ENCODE results near the gene MMP24.
A peak's percentile ranks its signal among the peaks of the same experiment; 100 is the strongest.

Gene MMP24

GRCh38 chr20:35246723-35247122 lies 20.2 kb downstream of the MMP24 start:
- H4K12ac ChIP-seq (ENCODE audit: low read depth, low read length), result no peak overlapping the region
- H3K4me1 ChIP-seq (ENCODE audit: control insufficient read depth in 1 of 2, insufficient read depth in 2 of 2, low read length in 2 of 2), result peaks cover 0 to 3% of the 10 kb centered on the region in 2 experiments
- H3K27ac ChIP-seq (ENCODE audit: low read depth, low read length), result no peak overlapping the region
- H3K27me3 ChIP-seq (ENCODE audit: insufficient read depth, low read length), result no peaks in the 10 kb centered on the region
- no peak overlapping the region for H3K14ac ChIP-seq (ENCODE audit: low read length)
- H3K36me3 ChIP-seq (ENCODE audit: control insufficient read depth in 1 of 2, insufficient read depth in 2 of 2, low read length in 2 of 2), result no peaks in the 10 kb centered on the region
- DNase-seq, result no peak
- no peak overlapping the region for H3K23ac ChIP-seq (ENCODE audit: low read length)
- H3K9ac ChIP-seq (ENCODE audit: low read length), result no peak overlapping the region
- no peaks in the 10 kb centered on the region for H3K79me2 ChIP-seq (ENCODE audit: control insufficient read depth, insufficient read depth, low read length, poor library complexity)
- H4K8ac ChIP-seq (ENCODE audit: low read depth, low read length), result no peak overlapping the region
- H3K4me3 ChIP-seq (ENCODE audit: low read depth, low read length), result no peak overlapping the region
- H3K18ac ChIP-seq (ENCODE audit: low read length), result no peak overlapping the region
- H3K79me1 ChIP-seq (ENCODE audit: low read length), result no peaks in the 10 kb centered on the region
- H2BK12ac ChIP-seq (ENCODE audit: low read length), result no peak overlapping the region
- H3K4me2 ChIP-seq (ENCODE audit: low read length), result no peak overlapping the region
- WGBS (ENCODE audit: extremely low coverage, insufficient coverage, insufficient read length), result no CpG with 5 or more reads among the region's 12 CpGs
- H2BK5ac ChIP-seq (ENCODE audit: low read depth, low read length, poor library complexity), result no peak overlapping the region
- H2AK5ac ChIP-seq (ENCODE audit: low read length), result no peak overlapping the region
- no peak overlapping the region for H2BK120ac ChIP-seq (ENCODE audit: insufficient read depth, low read length, poor library complexity)
- no peak overlapping the region for H2AFZ ChIP-seq (ENCODE audit: insufficient read depth, low read length, poor library complexity)
- H4K91ac ChIP-seq (ENCODE audit: low read depth, low read length), result no peak overlapping the region
- no peak overlapping the region for H3K4ac ChIP-seq (ENCODE audit: low read depth, low read length)
- H3K9me3 ChIP-seq (ENCODE audit: insufficient read depth, low read depth, low read length), result peaks cover under 1% of the 10 kb centered on the region

DNA sequence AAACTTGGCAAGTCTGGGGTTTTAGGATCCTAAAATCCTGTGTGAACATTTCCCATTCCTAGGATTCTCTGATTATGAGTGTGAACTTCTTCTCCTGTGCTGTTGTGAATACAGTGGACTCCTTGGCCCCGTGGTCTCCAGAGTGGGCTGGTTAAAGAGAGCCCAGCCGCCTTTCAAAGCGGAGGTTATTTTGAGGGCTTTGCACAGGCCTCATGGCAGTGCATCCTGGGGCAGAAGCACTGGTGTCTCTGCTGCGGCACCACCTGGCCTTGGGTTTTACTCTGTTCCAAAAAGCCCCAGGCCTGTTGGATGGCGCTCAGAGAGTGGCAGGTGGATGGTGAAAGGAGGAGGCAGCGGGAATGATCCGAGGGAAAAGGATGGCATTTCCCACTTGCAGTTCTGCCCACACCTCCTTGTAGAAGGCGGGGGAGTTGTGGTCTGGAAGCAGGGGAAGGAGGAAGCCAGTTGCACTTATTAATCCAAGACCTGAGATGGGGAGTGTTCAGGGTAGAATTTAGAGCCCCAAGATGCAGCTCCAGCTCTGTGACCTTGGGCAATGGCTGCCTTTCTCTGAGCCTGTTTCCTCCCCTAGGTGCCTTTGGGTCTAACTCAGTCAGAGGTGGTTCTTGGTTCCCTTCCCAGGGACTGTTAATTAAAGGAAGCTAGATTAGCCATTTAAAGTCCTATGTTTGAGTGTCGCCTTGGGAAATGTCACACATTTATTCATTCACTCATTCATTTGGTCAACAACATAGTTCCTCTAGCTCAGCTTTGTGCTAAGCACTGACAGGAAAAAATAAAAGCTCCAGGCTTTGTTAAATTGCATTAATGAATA lies 22.4 kb downstream of the MMP24 start:
- no peak overlapping the region for H4K12ac ChIP-seq (ENCODE audit: low read depth, low read length)
- no peak overlapping the region for H3K18ac ChIP-seq (ENCODE audit: low read length)
- no peaks in the 10 kb centered on the region for H3K79me1 ChIP-seq (ENCODE audit: low read length)
- H2AK5ac ChIP-seq (ENCODE audit: low read length), result no peak overlapping the region
- WGBS (ENCODE audit: extremely low coverage, insufficient coverage, insufficient read length), result no CpG with 5 or more reads among the region's 9 CpGs
- no peak overlapping the region for H2AFZ ChIP-seq (ENCODE audit: insufficient read depth, low read length, poor library complexity)
- H3K4me2 ChIP-seq (ENCODE audit: low read length), result no peak overlapping the region
- no peak overlapping the region for H4K8ac ChIP-seq (ENCODE audit: low read depth, low read length)
- no peak overlapping the region for H2BK5ac ChIP-seq (ENCODE audit: low read depth, low read length, poor library complexity)
- no peaks in the 10 kb centered on the region for H3K27me3 ChIP-seq (ENCODE audit: insufficient read depth, low read length)
- no peaks in the 10 kb centered on the region for H3K79me2 ChIP-seq (ENCODE audit: control insufficient read depth, insufficient read depth, low read length, poor library complexity)
- H3K4ac ChIP-seq (ENCODE audit: low read depth, low read length), result no peak overlapping the region
- no peak overlapping the region for H2BK12ac ChIP-seq (ENCODE audit: low read length)
- H3K36me3 ChIP-seq (ENCODE audit: control insufficient read depth in 1 of 2, insufficient read depth in 2 of 2, low read length in 2 of 2), result no peaks in the 10 kb centered on the region
- no peak overlapping the region for H3K27ac ChIP-seq (ENCODE audit: low read depth, low read length)
- peaks cover 0 to 3% of the 10 kb centered on the region in 2 experiments for H3K4me1 ChIP-seq (ENCODE audit: control insufficient read depth in 1 of 2, insufficient read depth in 2 of 2, low read length in 2 of 2)
- no peak overlapping the region for H3K4me3 ChIP-seq (ENCODE audit: low read depth, low read length)
- H3K23ac ChIP-seq (ENCODE audit: low read length), result no peak overlapping the region
- no peak overlapping the region for H4K91ac ChIP-seq (ENCODE audit: low read depth, low read length)
- DNase-seq, result peak in 1 of 2 donors; percentile 58
- no peak overlapping the region for H3K9ac ChIP-seq (ENCODE audit: low read length)
- no peak overlapping the region for H3K14ac ChIP-seq (ENCODE audit: low read length)
- H2BK120ac ChIP-seq (ENCODE audit: insufficient read depth, low read length, poor library complexity), result no peak overlapping the region
- H3K9me3 ChIP-seq (ENCODE audit: insufficient read depth, low read depth, low read length), result peaks cover 3% of the 10 kb centered on the region

DNA sequence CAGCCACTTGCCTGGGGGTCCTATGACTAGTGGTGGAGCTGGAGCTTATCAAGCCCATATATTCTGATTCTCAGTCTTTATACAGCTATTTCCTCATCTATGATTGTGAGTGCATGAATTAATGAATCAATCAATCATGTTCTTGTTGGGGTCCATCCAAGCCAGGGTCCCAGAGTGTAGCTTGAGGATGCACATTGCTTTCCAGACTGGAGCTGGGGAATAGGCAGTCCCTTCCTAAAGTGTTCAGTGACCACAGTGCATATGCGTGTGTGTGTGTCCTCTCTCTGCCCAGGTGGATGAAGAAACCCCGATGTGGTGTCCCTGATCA lies 25.1 kb downstream of the MMP24 start:
- Histone ChIP-seq H3K4me2 (ENCODE audit: low read length) (no peak overlapping the region), H3K36me3 (ENCODE audit: control insufficient read depth in 1 of 2, insufficient read depth in 2 of 2, low read length in 2 of 2) (no peaks in the 10 kb centered on the region), H4K91ac (ENCODE audit: low read depth, low read length) (no peak overlapping the region), H4K8ac (ENCODE audit: low read depth, low read length) (no peak overlapping the region), H4K12ac (ENCODE audit: low read depth, low read length) (no peak overlapping the region), H3K4ac (ENCODE audit: low read depth, low read length) (no peak overlapping the region), H3K27me3 (ENCODE audit: insufficient read depth, low read length) (no peaks in the 10 kb centered on the region), H3K4me1 (ENCODE audit: control insufficient read depth in 1 of 2, insufficient read depth in 2 of 2, low read length in 2 of 2) (peaks cover 0 to 3% of the 10 kb centered on the region in 2 experiments), H2AK5ac (ENCODE audit: low read length) (no peak overlapping the region), H2AFZ (ENCODE audit: insufficient read depth, low read length, poor library complexity) (no peak overlapping the region), H2BK120ac (ENCODE audit: insufficient read depth, low read length, poor library complexity) (no peak overlapping the region), H3K79me2 (ENCODE audit: control insufficient read depth, insufficient read depth, low read length, poor library complexity) (no peaks in the 10 kb centered on the region), H3K18ac (ENCODE audit: low read length) (no peak overlapping the region), H3K9me3 (ENCODE audit: insufficient read depth, low read depth, low read length) (peaks cover 3% of the 10 kb centered on the region), H3K4me3 (ENCODE audit: low read depth, low read length) (no peak overlapping the region), H3K27ac (ENCODE audit: low read depth, low read length) (no peak overlapping the region), H3K14ac (ENCODE audit: low read length) (no peak overlapping the region), H2BK5ac (ENCODE audit: low read depth, low read length, poor library complexity) (no peak overlapping the region), H3K23ac (ENCODE audit: low read length) (no peak overlapping the region), H3K9ac (ENCODE audit: low read length) (no peak overlapping the region), H3K79me1 (ENCODE audit: low read length) (no peaks in the 10 kb centered on the region), H2BK12ac (ENCODE audit: low read length) (no peak overlapping the region)
- DNase-seq, result no peak
- WGBS (ENCODE audit: extremely low coverage, insufficient coverage, insufficient read length), result no CpG with 5 or more reads among the region's 2 CpGs

- no peaks in the 10 kb centered on the region for H3K27me3 ChIP-seq (ENCODE audit: insufficient read depth, low read length)
- H2BK5ac ChIP-seq (ENCODE audit: low read depth, low read length, poor library complexity), result no peak overlapping the region
- H3K23ac ChIP-seq (ENCODE audit: low read length), result no peak overlapping the region
- no peak overlapping the region for H2BK12ac ChIP-seq (ENCODE audit: low read length)
- H2AK5ac ChIP-seq (ENCODE audit: low read length), result no peak overlapping the region
- H3K4me1 ChIP-seq (ENCODE audit: control insufficient read depth in 1 of 2, insufficient read depth in 2 of 2, low read length in 2 of 2), result peaks cover 0 to 3% of the 10 kb centered on the region in 2 experiments
- H3K4ac ChIP-seq (ENCODE audit: low read depth, low read length), result no peak overlapping the region
- H3K79me2 ChIP-seq (ENCODE audit: control insufficient read depth, insufficient read depth, low read length, poor library complexity), result no peaks in the 10 kb centered on the region
- H4K12ac ChIP-seq (ENCODE audit: low read depth, low read length), result no peak overlapping the region
- no peak overlapping the region for H3K14ac ChIP-seq (ENCODE audit: low read length)
- H3K36me3 ChIP-seq (ENCODE audit: control insufficient read depth in 1 of 2, insufficient read depth in 2 of 2, low read length in 2 of 2), result no peaks in the 10 kb centered on the region
- no peak overlapping the region for H3K27ac ChIP-seq (ENCODE audit: low read depth, low read length)
- H2BK120ac ChIP-seq (ENCODE audit: insufficient read depth, low read length, poor library complexity), result no peak overlapping the region
- no peak overlapping the region for H3K4me2 ChIP-seq (ENCODE audit: low read length)
- no peak overlapping the region for H3K4me3 ChIP-seq (ENCODE audit: low read depth, low read length)
- H3K79me1 ChIP-seq (ENCODE audit: low read length), result no peaks in the 10 kb centered on the region
- H2AFZ ChIP-seq (ENCODE audit: insufficient read depth, low read length, poor library complexity), result no peak overlapping the region
- peaks cover 3% of the 10 kb centered on the region for H3K9me3 ChIP-seq (ENCODE audit: insufficient read depth, low read depth, low read length)
- H4K8ac ChIP-seq (ENCODE audit: low read depth, low read length), result no peak overlapping the region
- no peak overlapping the region for H3K18ac ChIP-seq (ENCODE audit: low read length)
- no CpG with 5 or more reads among the region's 2 CpGs for WGBS (ENCODE audit: extremely low coverage, insufficient coverage, insufficient read length)
- no peak for DNase-seq
- H4K91ac ChIP-seq (ENCODE audit: low read depth, low read length), result no peak overlapping the region
- no peak overlapping the region for H3K9ac ChIP-seq (ENCODE audit: low read length)
Observed at GRCh38 chr20:35252037-35252461, 25.6 kb downstream of the MMP24 start.
